Liver (tissue), 3 donors: ENCODE results near the gene CAV1.

Experiments used
- GABPA ChIP-seq, 2 donors: IDR thresholded peaks in 1 of 2; conservative IDR thresholded peaks in 1 of 2; 2 replicates each; pipeline ENCODE4 v1.6.1; 2016; ENCODE audit warnings: antibody characterized with exemption in 2 of 2, mild to moderate bottlenecking in 1 of 2, moderate library complexity in 1 of 2
- HNF4G ChIP-seq: IDR thresholded peaks from 2 replicates; pipeline ENCODE4 v1.6.1; 2016; ENCODE audit warnings: antibody characterized with exemption
- REST ChIP-seq: IDR thresholded peaks from 2 replicates; pipeline ENCODE4 v1.6.1; 2016; ENCODE audit warnings: antibody characterized with exemption, mild to moderate bottlenecking
- SP1 ChIP-seq: IDR thresholded peaks from 2 replicates; pipeline ENCODE4 v1.6.1; 2018; ENCODE audit warnings: antibody characterized with exemption, mild to moderate bottlenecking
- TAF1 ChIP-seq: conservative IDR thresholded peaks from 2 replicates; pipeline ENCODE4 v1.6.1; 2016; ENCODE audit warnings: antibody characterized with exemption, mild to moderate bottlenecking
- YY1 ChIP-seq: IDR thresholded peaks from 2 replicates; pipeline ENCODE4 v1.6.1; 2016; ENCODE audit warnings: antibody characterized with exemption, mild to moderate bottlenecking
- TF ChIP-seq, protein P1 (sequence below): fragments of 150-350 bp; IDR thresholded peaks from 2 replicates; pipeline ENCODE4 v1.5.1; 2017; ENCODE audit warnings: improper control_type of control experiment, low read depth, low read length; ENCODE audit not compliant: missing input control
- donor health status: healthy.
- donor health status: healthy.

DNA sequence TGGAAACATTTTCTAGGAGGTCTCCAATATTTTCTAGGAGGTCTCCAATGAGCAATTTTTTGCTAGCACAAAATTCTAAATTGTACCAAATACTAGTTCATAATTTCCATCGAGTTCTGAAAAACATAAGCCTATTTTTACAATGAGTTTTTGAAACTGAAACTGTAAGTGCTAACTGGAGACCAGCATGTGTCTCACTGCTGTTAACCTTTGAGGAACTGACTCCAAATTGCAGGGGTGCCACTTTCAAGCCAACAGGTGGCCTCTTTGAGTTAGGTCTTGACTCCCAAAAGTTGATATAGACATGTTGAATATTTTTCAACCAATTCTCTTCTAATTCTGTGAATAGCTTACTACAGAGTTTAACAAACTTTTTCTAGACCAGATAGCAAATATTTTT lies 58.8 kb downstream of the CAV1 start:
- TF ChIP-seq TAF1 = no peak
- TF ChIP-seq, protein P1, sequence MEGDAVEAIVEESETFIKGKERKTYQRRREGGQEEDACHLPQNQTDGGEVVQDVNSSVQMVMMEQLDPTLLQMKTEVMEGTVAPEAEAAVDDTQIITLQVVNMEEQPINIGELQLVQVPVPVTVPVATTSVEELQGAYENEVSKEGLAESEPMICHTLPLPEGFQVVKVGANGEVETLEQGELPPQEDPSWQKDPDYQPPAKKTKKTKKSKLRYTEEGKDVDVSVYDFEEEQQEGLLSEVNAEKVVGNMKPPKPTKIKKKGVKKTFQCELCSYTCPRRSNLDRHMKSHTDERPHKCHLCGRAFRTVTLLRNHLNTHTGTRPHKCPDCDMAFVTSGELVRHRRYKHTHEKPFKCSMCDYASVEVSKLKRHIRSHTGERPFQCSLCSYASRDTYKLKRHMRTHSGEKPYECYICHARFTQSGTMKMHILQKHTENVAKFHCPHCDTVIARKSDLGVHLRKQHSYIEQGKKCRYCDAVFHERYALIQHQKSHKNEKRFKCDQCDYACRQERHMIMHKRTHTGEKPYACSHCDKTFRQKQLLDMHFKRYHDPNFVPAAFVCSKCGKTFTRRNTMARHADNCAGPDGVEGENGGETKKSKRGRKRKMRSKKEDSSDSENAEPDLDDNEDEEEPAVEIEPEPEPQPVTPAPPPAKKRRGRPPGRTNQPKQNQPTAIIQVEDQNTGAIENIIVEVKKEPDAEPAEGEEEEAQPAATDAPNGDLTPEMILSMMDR = no peak
- TF ChIP-seq YY1 = no peak
- no peak for TF ChIP-seq REST
- no peak for TF ChIP-seq HNF4G
- TF ChIP-seq SP1 = no peak
- no peak for TF ChIP-seq GABPA (IDR thresholded peaks at IDR 0.05 in 1 of 2, conservative IDR thresholded peaks at IDR 0.05 in 1 of 2)
